Activated naive CD4-positive, alpha-beta T cell treated with anti-CD3 and anti-CD28 coated beads, Interleukin-2, amount 50 U/mL, for 16 hours (primary cell): Measurements from ENCODE around the gene MED15.

Experiments
- DNase-seq: peaks from one replicate; pipeline ENCODE4 v3.0.0-alpha.2; 2020

Gene MED15

GRCh38 chr22:20510811-20511577 lies 3.6 kb downstream of the MED15 start:
- DNase-seq, result no peak

- DNase-seq, result no peak
Measured at GRCh38 chr22:20511578-20512229, 4.3 kb downstream of the MED15 start.

- no peak for DNase-seq
Measured at GRCh38 chr22:20514658-20515406, 7.4 kb downstream of the MED15 start.

GRCh38 chr22:20516399-20516798 lies 9.0 kb downstream of the MED15 start:
- no peak for DNase-seq

GRCh38 chr22:20517422-20517821 lies 10.0 kb downstream of the MED15 start:
- DNase-seq, result no peak

- DNase-seq, result no peak
Measured at GRCh38 chr22:20517841-20518592, 10.6 kb downstream of the MED15 start.

GRCh38 chr22:20519558-20519957 lies 12.1 kb downstream of the MED15 start:
- no peak for DNase-seq

- no peak for DNase-seq
Measured at GRCh38 chr22:20520093-20520511, 12.7 kb downstream of the MED15 start.

- DNase-seq, result no peak
Measured at GRCh38 chr22:20522134-20523004, 15.0 kb downstream of the MED15 start.

GRCh38 chr22:20523086-20523983 lies 15.9 kb downstream of the MED15 start:
- no peak for DNase-seq

GRCh38 chr22:20524004-20524481 lies 16.6 kb downstream of the MED15 start:
- DNase-seq, result no peak

GRCh38 chr22:20525048-20525447 lies 17.6 kb downstream of the MED15 start:
- no peak for DNase-seq

- no peak for DNase-seq
Measured at GRCh38 chr22:20526305-20526627, 18.9 kb downstream of the MED15 start.

GRCh38 chr22:20526628-20527355 lies 19.4 kb downstream of the MED15 start:
- no peak for DNase-seq

- DNase-seq, result no peak
Measured at GRCh38 chr22:20528405-20528978, 21.1 kb downstream of the MED15 start.

GRCh38 chr22:20530368-20531153 lies 23.2 kb downstream of the MED15 start:
- DNase-seq, result no peak

- DNase-seq, result no peak
Measured at GRCh38 chr22:20531154-20531403, 23.7 kb downstream of the MED15 start.

GRCh38 chr22:20531404-20532201 lies 24.2 kb downstream of the MED15 start:
- no peak for DNase-seq
